Muscle of leg (tissue), 16 donors: ENCODE data around the gene FRAS1. TPM values are rescaled to one million over a fixed set of nuclear protein-coding genes. Genes with fewer than 3 reads are reported as not detected.
"Not testable (repeated sequence)": the region's sequence is repeated elsewhere in the genome, so short reads cannot be mapped to it uniquely, and the experiment has no call there.

Experiments
- DNase-seq: peaks from one replicate; pipeline ENCODE4 v3.0.0; 2013
- H3K27ac ChIP-seq: one replicate; pipeline ENCODE4 v1.5.1; 2013; ENCODE audit warnings: mild to moderate bottlenecking, low read length, control low read depth
- H3K27me3 ChIP-seq: one replicate; pipeline ENCODE4 v1.6.1; 2013; ENCODE audit warnings: low read length; ENCODE audit not compliant: control insufficient read depth, insufficient read depth
- H3K36me3 ChIP-seq: one replicate; pipeline ENCODE4 v1.6.1; 2013; ENCODE audit warnings: low read length; ENCODE audit not compliant: control insufficient read depth, insufficient read depth
- H3K4me1 ChIP-seq: one replicate; pipeline ENCODE4 v1.6.1; 2013; ENCODE audit warnings: low read length; ENCODE audit not compliant: control insufficient read depth, insufficient read depth
- H3K4me3 ChIP-seq: one replicate; pipeline ENCODE4 v1.5.1; 2013; ENCODE audit warnings: low read length, control low read depth
- H3K9me3 ChIP-seq: replicated peaks from 2 replicates; pipeline ENCODE4 v1.6.1; 2013; ENCODE audit warnings: low read depth, low read length; ENCODE audit not compliant: control insufficient read depth
- WGBS: methylation state at CpG from one replicate; pipeline ENCODE4 v1.1.5; 2013; ENCODE audit warnings: missing lambda C conversion rate; ENCODE audit not compliant: insufficient coverage; 5-methylcytosine and 5-hydroxymethylcytosine counted together
- long read RNA-seq, 11 donors: transcript quantifications; one replicate each; lab custom pipeline, GENCODE V29; 2026
- polyA plus RNA-seq, 8 donors: library from polyadenylated mRNA; unstranded; fragments of 120-200 nt; gene quantifications; one replicate each; pipeline versions ENCODE4 v1.2.1 to v1.2.3, GENCODE V29; 2013; ENCODE audit warnings: inconsistent platforms in 1 of 8, low replicate concordance in 1 of 8; ENCODE audit not compliant: insufficient read length in 8 of 8, insufficient read depth in 1 of 8
- total RNA-seq: library from RNA; stranded (reverse); fragments of 120-200 nt; gene quantifications from one replicate; pipeline ENCODE4 v1.2.4, GENCODE V29; 2013

FRAS1 gene
- total RNA-seq (14.1 TPM), polyA plus RNA-seq (10 to 100 TPM in 3 of 8 donors, 1 to 10 TPM in 5; 3.6 to 15.8 (median 6.6) TPM)
- long read RNA-seq, donor 1, result 0 reads
- long read RNA-seq, donor 2, result 0 reads
- long read RNA-seq, donor 3, result 0 reads
- long read RNA-seq, donor 4, result 0 reads
- long read RNA-seq, donor 5, partial matches to known transcripts, result 8 of 8 reads
- long read RNA-seq, donor 5, other reads (novel, unspliced or antisense), result 0 of 8 reads
- long read RNA-seq, donor 6, result 0 reads
- long read RNA-seq, donor 7, result 0 reads
- long read RNA-seq, donor 8, result 0 reads
- long read RNA-seq, donor 9, result 0 reads
- long read RNA-seq, donor 10, result 0 reads
- long read RNA-seq, donor 11, result 0 reads

- peak; percentile 68 for DNase-seq
- WGBS, result under 1% methylated on average over 36 of the region's 39 CpGs
- Histone ChIP-seq H3K4me3 (peak within 1 kb of the TSS; percentile 50), H3K4me1 (peaks cover 26% of the 10 kb centered on the region), H3K36me3 (no peaks in the 10 kb centered on the region), H3K9me3 (no peaks in the 10 kb centered on the region), H3K27me3 (peaks cover 33% of the 10 kb centered on the region), H3K27ac (peak within 1 kb of the TSS; percentile 83)
These were observed at the start of gene FRAS1 for GRCh38 chr4:78057135-78057599. Gene FRAS1, plus strand, starts transcription at chr4:78057323. Its CDS starts 687 bp downstream, at chr4:78058010.

GRCh38 chr4:78011003-78011402 is 46.1 kb upstream of the FRAS1 start:
- not testable (repeated sequence) for H3K9me3 ChIP-seq, H3K27ac ChIP-seq, DNase-seq, H3K36me3 ChIP-seq, H3K27me3 ChIP-seq, H3K4me1 ChIP-seq, H3K4me3 ChIP-seq
- WGBS, result 98% methylated on average over 5 of the region's 5 CpGs

- no peak for DNase-seq
- Histone ChIP-seq H3K27me3 (no peaks in the 10 kb centered on the region), H3K36me3 (no peaks in the 10 kb centered on the region), H3K4me3 (no peak overlapping the region), H3K27ac (no peak overlapping the region), H3K4me1 (no peaks in the 10 kb centered on the region), H3K9me3 (peaks cover 5% of the 10 kb centered on the region)
- 88% methylated on average over 1 of the region's 10 CpGs for WGBS
These were observed 41.9 kb upstream of the FRAS1 start for GRCh38 chr4:78014889-78015886.

- no peaks in the 10 kb centered on the region for H3K4me1 ChIP-seq
- no peak for DNase-seq
- H3K27ac ChIP-seq, result no peak overlapping the region
- no peaks in the 10 kb centered on the region for H3K9me3 ChIP-seq
- no peaks in the 10 kb centered on the region for H3K27me3 ChIP-seq
- WGBS, result no CpG with 5 or more reads among the region's 3 CpGs
- no peak overlapping the region for H3K4me3 ChIP-seq
- no peaks in the 10 kb centered on the region for H3K36me3 ChIP-seq
These were observed 38.7 kb upstream of the FRAS1 start for GRCh38 chr4:78018271-78019049.

GRCh38 chr4:78019414-78019813 is 37.7 kb upstream of the FRAS1 start:
- H3K4me1 ChIP-seq, result no peaks in the 10 kb centered on the region
- no peaks in the 10 kb centered on the region for H3K9me3 ChIP-seq
- peak; percentile 4 for DNase-seq
- no peaks in the 10 kb centered on the region for H3K27me3 ChIP-seq
- no peak overlapping the region for H3K27ac ChIP-seq
- H3K36me3 ChIP-seq, result no peaks in the 10 kb centered on the region
- no peak overlapping the region for H3K4me3 ChIP-seq

GRCh38 chr4:78020677-78021076 is 36.4 kb upstream of the FRAS1 start:
- H3K27ac ChIP-seq, result no peak overlapping the region
- 64% methylated on average over 1 of the region's 4 CpGs for WGBS

GRCh38 chr4:78022517-78022916 is 34.6 kb upstream of the FRAS1 start:
- no peaks in the 10 kb centered on the region for H3K9me3 ChIP-seq
- no peaks in the 10 kb centered on the region for H3K4me1 ChIP-seq
- H3K27ac ChIP-seq, result no peak overlapping the region
- no peak for DNase-seq
- no CpG with 5 or more reads among the region's 2 CpGs for WGBS
- H3K27me3 ChIP-seq, result no peaks in the 10 kb centered on the region
- no peak overlapping the region for H3K4me3 ChIP-seq
- H3K36me3 ChIP-seq, result no peaks in the 10 kb centered on the region

More at GRCh38 chr4:78020677-78021076, 36.4 kb upstream of the FRAS1 start:
- DNase-seq, result no peak
- Histone ChIP-seq H3K36me3 (no peaks in the 10 kb centered on the region), H3K4me3 (no peak overlapping the region), H3K27me3 (no peaks in the 10 kb centered on the region), H3K9me3 (no peaks in the 10 kb centered on the region), H3K4me1 (no peaks in the 10 kb centered on the region)

- no peaks in the 10 kb centered on the region for H3K4me1 ChIP-seq
- no peaks in the 10 kb centered on the region for H3K9me3 ChIP-seq
- H3K27me3 ChIP-seq, result no peaks in the 10 kb centered on the region
- no CpG with 5 or more reads among the region's 1 CpG for WGBS
- no peaks in the 10 kb centered on the region for H3K36me3 ChIP-seq
- DNase-seq, result no peak
- H3K27ac ChIP-seq, result no peak overlapping the region
- H3K4me3 ChIP-seq, result no peak overlapping the region
These were observed 33.0 kb upstream of the FRAS1 start for GRCh38 chr4:78024085-78024484.

- no peaks in the 10 kb centered on the region for H3K4me1 ChIP-seq
- H3K36me3 ChIP-seq, result no peaks in the 10 kb centered on the region
- no peak overlapping the region for H3K4me3 ChIP-seq
- no peaks in the 10 kb centered on the region for H3K27me3 ChIP-seq
- WGBS, result 86% methylated on average over 2 of the region's 3 CpGs
- H3K9me3 ChIP-seq, result no peaks in the 10 kb centered on the region
- no peak overlapping the region for H3K27ac ChIP-seq
- no peak for DNase-seq
These were observed 32.5 kb upstream of the FRAS1 start for GRCh38 chr4:78024576-78025091.
